CD4-positive, CD25-positive, alpha-beta regulatory T cell (primary cell): ENCODE measurements around the gene NXN. TPM values are rescaled to one million over a fixed set of nuclear protein-coding genes. Genes with fewer than 3 reads are reported as not detected.
"Not testable (repeated sequence)": the region's sequence is repeated elsewhere in the genome, so short reads cannot be mapped to it uniquely, and the experiment has no call there.

Source experiments
- ATAC-seq, 2 donors: fragments of 150-1000 bp; cut with Tn5 transposase; one replicate each; pipeline ENCODE4 v1.10.0; 2021; ENCODE audit warnings: low read depth in 2 of 2, moderate number of reproducible peaks in 2 of 2, moderate library complexity in 1 of 2
- DNase-seq, 3 donors: peaks; one replicate each; pipeline versions ENCODE4 v3.0.0 to v3.0.0-alpha.2; 2012 to 2022; ENCODE audit warnings: mixed read lengths in 1 of 3
- H3K27ac ChIP-seq: one replicate; pipeline ENCODE4 v1.7.0; 2013; ENCODE audit warnings: mild to moderate bottlenecking, low read length; ENCODE audit not compliant: insufficient read depth, poor library complexity, severe bottlenecking
- H3K27me3 ChIP-seq: one replicate; pipeline ENCODE4 v1.7.0; 2013; ENCODE audit warnings: low read length; ENCODE audit not compliant: control insufficient read depth, insufficient read depth
- H3K36me3 ChIP-seq: one replicate; pipeline ENCODE4 v1.7.0; 2013; ENCODE audit warnings: mild to moderate bottlenecking, low read length, moderate library complexity; ENCODE audit not compliant: control insufficient read depth, insufficient read depth
- H3K4me1 ChIP-seq: 2 replicates; pipeline ENCODE4 v1.7.0; 2013; ENCODE audit warnings: mild to moderate bottlenecking, low read length; ENCODE audit not compliant: insufficient read depth, control insufficient read depth, poor library complexity, severe bottlenecking
- H3K4me3 ChIP-seq: one replicate; pipeline ENCODE4 v1.7.0; 2013; ENCODE audit warnings: low read depth, mild to moderate bottlenecking, low read length, moderate library complexity
- H3K9me3 ChIP-seq, 2 experiments: 1 replicate in 1 of 2; 2 replicates in 1 of 2; pipeline ENCODE4 v1.7.0; 2013; ENCODE audit warnings: low read length in 2 of 2, mild to moderate bottlenecking in 1 of 2, moderate library complexity in 1 of 2; ENCODE audit not compliant: control insufficient read depth in 2 of 2
- H3K27ac Mint-ChIP-seq, 3 donors: one replicate each; pipeline ENCODE4 v1.8.0; 2020 to 2022; ENCODE audit warnings: mild to moderate bottlenecking in 3 of 3, mixed read lengths in 3 of 3, moderate library complexity in 2 of 3
- H3K27me3 Mint-ChIP-seq: one replicate; pipeline ENCODE4 v1.8.0; 2022; ENCODE audit warnings: mild to moderate bottlenecking, mixed read lengths
- H3K36me3 Mint-ChIP-seq: one replicate; pipeline ENCODE4 v1.8.0; 2020; ENCODE audit warnings: mixed read lengths
- H3K4me1 Mint-ChIP-seq, 4 donors: one replicate each; pipeline ENCODE4 v1.8.0; 2020 to 2022; ENCODE audit warnings: mixed read lengths in 4 of 4, mild to moderate bottlenecking in 1 of 4
- H3K4me3 Mint-ChIP-seq, 4 donors: one replicate each; pipeline ENCODE4 v1.8.0; 2020 to 2022; ENCODE audit warnings: mild to moderate bottlenecking in 4 of 4, mixed read lengths in 4 of 4, moderate library complexity in 3 of 4
- H3K9me3 Mint-ChIP-seq, 7 donors: one replicate each; pipeline ENCODE4 v1.8.0; 2020 to 2022; ENCODE audit warnings: mixed read lengths in 7 of 7, mild to moderate bottlenecking in 3 of 7, moderate library complexity in 2 of 7
- polyA plus RNA-seq, 4 donors: library from polyadenylated mRNA; unstranded; fragments of 300-500 nt; fragmentation: Illumina TruSeq; gene quantifications; one replicate each; pipeline ENCODE4 v1.2.3, GENCODE V29; 2021
- total RNA-seq: library from RNA; stranded (reverse); gene quantifications from one replicate; pipeline ENCODE4 v1.2.3, GENCODE V29; 2022

The NXN gene
- total and polyA plus RNA-seq, 5 donors from 2014 or later: 0.44 to 0.89 (median 0.65) TPM

- Histone ChIP-seq H3K27me3 (no peaks in the 10 kb centered on the region), H3K4me1 (peaks cover 24% of the 10 kb centered on the region), H3K36me3 (peaks cover 22% of the 10 kb centered on the region), H3K27ac (peak within 1 kb of the TSS; percentile 81), H3K9me3 (peaks cover 7 to 26% of the 10 kb centered on the region in 2 experiments), H3K4me3 (peak within 1 kb of the TSS; percentile 92)
- Mint-ChIP-seq H3K4me3 (peak within 1 kb of the TSS; percentile 95 to 99 (median 97)), H3K4me1 (peaks cover 12 to 33% (median 20%) of the 10 kb centered on the region in 4 donors), H3K36me3 (peaks cover 13% of the 10 kb centered on the region), H3K9me3 (peaks cover 0 to 18% (median 0%) of the 10 kb centered on the region in 7 donors), H3K27ac (peak within 1 kb of the TSS; percentile 95 to 97 (median 96)), H3K27me3 (peaks cover 6% of the 10 kb centered on the region)
- DNase-seq (peak; percentile 87 to 98 (median 96)), ATAC-seq (peak; percentile 94 to 96)
These were observed 17.2 kb upstream of the NXN start, which contains the start of gene TIMM22 for GRCh38 chr17:996554-997344. Gene TIMM22, plus strand, starts transcription at chr17:997129. Its CDS starts 14 bp downstream, at chr17:997143.

- not testable (repeated sequence) for H3K27me3 ChIP-seq, H3K27me3 Mint-ChIP-seq, ATAC-seq, H3K36me3 Mint-ChIP-seq, H3K36me3 ChIP-seq, H3K27ac ChIP-seq, H3K4me3 ChIP-seq, DNase-seq, H3K27ac Mint-ChIP-seq
- H3K4me1 ChIP-seq: peaks cover 24% of the 10 kb centered on the region
- Mint-ChIP-seq H3K4me3 (peak overlapping the region in 2 of 4 donors; percentile 27 to 43), H3K4me1 (peaks cover 12 to 32% (median 20%) of the 10 kb centered on the region in 4 donors), H3K9me3 (peaks cover 0 to 18% (median 0%) of the 10 kb centered on the region in 7 donors)
- peaks cover 7 to 26% of the 10 kb centered on the region in 2 experiments for H3K9me3 ChIP-seq
These were observed 15.7 kb upstream of the NXN start for GRCh38 chr17:995324-995723.

GRCh38 chr17:992933-993332 lies 13.4 kb upstream of the NXN start:
- H3K4me3 ChIP-seq: no peak overlapping the region
- ATAC-seq: no peak
- H3K9me3 ChIP-seq: peaks cover 7 to 26% of the 10 kb centered on the region in 2 experiments
- DNase-seq: no peak
- Mint-ChIP-seq H3K9me3 (peaks cover 0 to 18% (median 2%) of the 10 kb centered on the region in 7 donors), H3K27ac (no peak overlapping the region), H3K36me3 (no peaks in the 10 kb centered on the region), H3K4me1 (peaks cover 3 to 14% (median 9%) of the 10 kb centered on the region in 4 donors), H3K4me3 (no peak overlapping the region), H3K27me3 (peaks cover 6% of the 10 kb centered on the region)
- H3K27ac ChIP-seq: no peak overlapping the region
- no peaks in the 10 kb centered on the region for H3K36me3 ChIP-seq
- H3K27me3 ChIP-seq: no peaks in the 10 kb centered on the region
- H3K4me1 ChIP-seq: peaks cover 13% of the 10 kb centered on the region

GRCh38 chr17:988561-988960 lies 9.0 kb upstream of the NXN start:
- Mint-ChIP-seq H3K4me3 (no peak overlapping the region), H3K27ac (no peak overlapping the region), H3K27me3 (no peaks in the 10 kb centered on the region), H3K9me3 (peaks cover 0 to 4% (median 0%) of the 10 kb centered on the region in 7 donors), H3K4me1 (no peaks in the 10 kb centered on the region), H3K36me3 (no peaks in the 10 kb centered on the region)
- H3K27me3 ChIP-seq: no peaks in the 10 kb centered on the region
- no peak overlapping the region for H3K27ac ChIP-seq
- H3K9me3 ChIP-seq: peaks cover 2 to 15% of the 10 kb centered on the region in 2 experiments
- H3K36me3 ChIP-seq: no peaks in the 10 kb centered on the region
- no peak for ATAC-seq
- no peaks in the 10 kb centered on the region for H3K4me1 ChIP-seq
- no peak for DNase-seq
- H3K4me3 ChIP-seq: no peak overlapping the region

- peak overlapping the region in 1 of 4 donors; percentile 88 for H3K4me3 Mint-ChIP-seq
- Histone ChIP-seq H3K27ac (no peak overlapping the region), H3K4me1 (no peaks in the 10 kb centered on the region), H3K36me3 (no peaks in the 10 kb centered on the region), H3K4me3 (no peak overlapping the region), H3K9me3 (peaks cover 0 to 9% of the 10 kb centered on the region in 2 experiments), H3K27me3 (no peaks in the 10 kb centered on the region)
- DNase-seq (no peak), ATAC-seq (no peak)
- H3K27me3 Mint-ChIP-seq: no peaks in the 10 kb centered on the region
- no peaks in the 10 kb centered on the region for H3K36me3 Mint-ChIP-seq
- H3K27ac Mint-ChIP-seq: no peak overlapping the region
- H3K9me3 Mint-ChIP-seq: peaks cover 0 to 3% (median 0%) of the 10 kb centered on the region in 7 donors
- H3K4me1 Mint-ChIP-seq: no peaks in the 10 kb centered on the region
These were observed 8.4 kb upstream of the NXN start for GRCh38 chr17:987931-988330.

GRCh38 chr17:986322-986929 lies 6.8 kb upstream of the NXN start:
- Histone ChIP-seq H3K4me3 (no peak overlapping the region), H3K4me1 (no peaks in the 10 kb centered on the region), H3K9me3 (no peaks in the 10 kb centered on the region), H3K36me3 (no peaks in the 10 kb centered on the region), H3K27me3 (no peaks in the 10 kb centered on the region), H3K27ac (no peak overlapping the region)
- H3K4me3 Mint-ChIP-seq: no peak overlapping the region
- no peaks in the 10 kb centered on the region for H3K4me1 Mint-ChIP-seq
- no peaks in the 10 kb centered on the region for H3K27me3 Mint-ChIP-seq
- DNase-seq (no peak), ATAC-seq (no peak)
- H3K9me3 Mint-ChIP-seq: peaks cover 0 to 3% (median 0%) of the 10 kb centered on the region in 7 donors
- no peak overlapping the region for H3K27ac Mint-ChIP-seq
- no peaks in the 10 kb centered on the region for H3K36me3 Mint-ChIP-seq

- ATAC-seq: no peak
- Mint-ChIP-seq H3K4me1 (peaks cover 5 to 12% (median 6%) of the 10 kb centered on the region in 4 donors), H3K27me3 (no peaks in the 10 kb centered on the region), H3K9me3 (peaks cover 0 to 2% (median 0%) of the 10 kb centered on the region in 7 donors), H3K27ac (no peak overlapping the region), H3K36me3 (no peaks in the 10 kb centered on the region), H3K4me3 (no peak overlapping the region)
- Histone ChIP-seq H3K27me3 (no peaks in the 10 kb centered on the region), H3K4me3 (no peak overlapping the region), H3K9me3 (no peaks in the 10 kb centered on the region), H3K36me3 (no peaks in the 10 kb centered on the region), H3K4me1 (peaks cover 15% of the 10 kb centered on the region), H3K27ac (no peak overlapping the region)
- no peak for DNase-seq
These were observed 4.3 kb upstream of the NXN start for GRCh38 chr17:983921-984320.
